K562 (cell line): ENCODE measurements around the gene LY6G5B. TPM values are rescaled to one million over a fixed set of nuclear protein-coding genes. Genes with fewer than 3 reads are reported as not detected.

Experiments
- CHD4 ChIP-seq: fragments of 200-600 bp; sonication (generic); IDR thresholded peaks from 3 replicates; pipeline ENCODE4 v1.6.1; 2012; ENCODE audit warnings: low read depth, mild to moderate bottlenecking, mixed read lengths, low read length, inconsistent platforms; ENCODE audit not compliant: insufficient read depth, insufficient replicate concordance, poor library complexity, severe bottlenecking
- CSDE1 ChIP-seq, 2 experiments: fragments of 450-650 bp; IDR thresholded peaks; 2 replicates each; pipeline ENCODE4 v1.6.1; 2016; ENCODE audit warnings: mild to moderate bottlenecking in 1 of 2
- ESRRA ChIP-seq: fragments of 450-650 bp; IDR thresholded peaks from 2 replicates; pipeline ENCODE4 v1.6.1; 2014; ENCODE audit warnings: low read depth, mild to moderate bottlenecking, moderate library complexity, borderline replicate concordance
- MCM5 ChIP-seq: fragments of 450-650 bp; IDR thresholded peaks from 2 replicates; pipeline ENCODE4 v1.6.1; 2016; ENCODE audit warnings: low read depth
- SMAD4 ChIP-seq: fragments of 250-450 bp; sonication (Bioruptor Pico); conservative IDR thresholded peaks from 2 replicates; pipeline ENCODE4 v1.8.0; 2021; ENCODE audit warnings: inconsistent platforms, mild to moderate bottlenecking, moderate library complexity
- STAT5B ChIP-seq: fragments of 250-450 bp; sonication (Bioruptor Pico); IDR thresholded peaks from 2 replicates; pipeline ENCODE4 v1.8.0; 2021; ENCODE audit warnings: mild to moderate bottlenecking, inconsistent platforms
- TAF15 ChIP-seq: fragments of 200-400 bp; formaldehyde crosslinking; IDR thresholded peaks from 2 replicates; pipeline ENCODE4 v1.6.1; 2017; ENCODE audit warnings: mild to moderate bottlenecking, low read depth, low read length, moderate library complexity
- ZNF23 ChIP-seq: fragments of 250-450 bp; sonication (Bioruptor Pico); IDR thresholded peaks from 2 replicates; pipeline ENCODE4 v1.4.0; 2020; ENCODE audit warnings: mild to moderate bottlenecking
- polyA plus RNA-seq, 8 experiments: library from polyadenylated mRNA; depleted of rRNA in 4 of 8; stranded (reverse) in 5 of 8; unstranded in 3 of 8; fragments of >200 nt; fragmentation: Nextera tagmentation in 2 of 8; fragmentation: Illumina TruSeq in 1 of 8; extraction: Ambion mirVana in 2 of 8; extraction: Trizol in 1 of 8; gene quantifications; 2 replicates each; pipeline versions ENCODE4 v1.2.1 to v1.2.3, GENCODE V29; 2011 to 2014; ENCODE audit warnings: inconsistent platforms in 1 of 8, missing spikeins in 1 of 8
- total RNA-seq, 7 experiments: library from RNA; depleted of rRNA in 6 of 7; stranded (reverse); fragments of >200 nt in 6 of 7; fragmentation: Illumina TruSeq in 2 of 7; extraction: Trizol in 2 of 7; gene quantifications; 2 replicates each; pipeline versions ENCODE4 v1.2.1 to v1.2.3, GENCODE V29; 2011 to 2021; ENCODE audit warnings: low replicate concordance in 1 of 7
- TF ChIP-seq, protein P1 (sequence below): fragments of 200-800 bp; sonication (Bioruptor generic); IDR thresholded peaks from 2 replicates; pipeline ENCODE4 v1.6.1; 2017; ENCODE audit warnings: missing genetic modification characterization, missing compliant biosample characterization
- TF ChIP-seq, protein P2 (sequence below), 2 experiments: fragments of 450-650 bp in 1 of 2; sonication (generic) in 1 of 2; formaldehyde crosslinking in 1 of 2; IDR thresholded peaks; 2 replicates each; pipeline versions ENCODE4 v1.7.1 to v1.9.0; 2016 to 2022; ENCODE audit warnings: inconsistent platforms in 1 of 2, mild to moderate bottlenecking in 1 of 2, missing genetic modification reagents in 1 of 2
- TF ChIP-seq, protein P3 (sequence below): sonication (generic); formaldehyde crosslinking; IDR thresholded peaks from 2 replicates; pipeline ENCODE4 v1.8.0; 2022; ENCODE audit warnings: mild to moderate bottlenecking, missing genetic modification reagents

LY6G5B gene
- total and polyA plus RNA-seq, 9 of the 15 experiments (the other 6 are each of a cell fraction or from before 2014, with no cell fraction given): 6.0 to 27.0 (median 7.5) TPM

DNA sequence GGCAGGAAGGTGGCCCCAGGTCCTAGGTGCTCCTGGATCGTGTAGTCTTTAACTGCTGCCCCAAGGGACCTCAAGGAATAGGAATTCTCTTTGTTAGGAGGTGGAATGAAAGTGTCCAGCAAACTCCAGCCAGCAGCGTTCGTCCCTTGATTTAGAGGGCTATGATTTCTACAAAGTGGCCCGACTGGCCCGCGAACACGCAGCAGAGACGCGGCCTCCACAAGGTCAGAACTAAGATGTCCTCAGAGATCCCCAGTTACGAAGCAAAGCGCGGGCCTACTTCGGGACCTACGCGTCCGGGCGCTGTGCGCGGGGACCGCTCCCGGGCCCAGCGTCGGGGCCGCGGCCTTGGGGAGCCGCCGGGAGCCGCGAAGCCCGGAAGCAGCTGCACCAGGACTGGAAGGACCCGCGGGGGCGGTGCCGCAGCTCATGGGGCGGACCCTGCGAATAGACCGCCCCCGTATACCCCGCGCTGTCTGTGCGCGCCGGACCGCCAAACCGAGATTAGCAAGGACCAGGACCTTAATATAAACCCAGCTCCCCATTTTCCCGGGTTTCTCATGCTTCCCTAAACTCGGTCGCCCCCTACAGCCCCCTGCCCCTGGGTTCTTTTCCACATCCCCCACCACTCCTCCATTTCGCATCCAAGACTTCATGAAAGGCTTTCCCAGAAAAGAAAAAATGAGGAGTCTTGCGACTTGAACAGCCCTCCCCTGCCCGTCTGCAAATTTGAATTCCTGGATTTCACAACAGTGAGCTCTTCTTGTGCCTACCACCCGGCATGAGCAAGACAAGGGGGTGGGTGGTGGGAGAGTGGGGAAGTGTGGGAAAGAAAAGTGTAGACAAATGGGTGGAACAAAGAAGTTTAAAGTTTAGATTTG, 9.2 kb upstream of the LY6G5B start, which contains the start of gene C6orf47 (continued):
- TF ChIP-seq, protein P1, sequence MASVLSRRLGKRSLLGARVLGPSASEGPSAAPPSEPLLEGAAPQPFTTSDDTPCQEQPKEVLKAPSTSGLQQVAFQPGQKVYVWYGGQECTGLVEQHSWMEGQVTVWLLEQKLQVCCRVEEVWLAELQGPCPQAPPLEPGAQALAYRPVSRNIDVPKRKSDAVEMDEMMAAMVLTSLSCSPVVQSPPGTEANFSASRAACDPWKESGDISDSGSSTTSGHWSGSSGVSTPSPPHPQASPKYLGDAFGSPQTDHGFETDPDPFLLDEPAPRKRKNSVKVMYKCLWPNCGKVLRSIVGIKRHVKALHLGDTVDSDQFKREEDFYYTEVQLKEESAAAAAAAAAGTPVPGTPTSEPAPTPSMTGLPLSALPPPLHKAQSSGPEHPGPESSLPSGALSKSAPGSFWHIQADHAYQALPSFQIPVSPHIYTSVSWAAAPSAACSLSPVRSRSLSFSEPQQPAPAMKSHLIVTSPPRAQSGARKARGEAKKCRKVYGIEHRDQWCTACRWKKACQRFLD: no peak
- peak; percentile 83 for TF ChIP-seq SMAD4
- TF ChIP-seq CSDE1 (IDR thresholded peaks at IDR 0.05): no peak
- TF ChIP-seq CHD4: no peak
- TF ChIP-seq MCM5: no peak
- TF ChIP-seq, protein P2, sequence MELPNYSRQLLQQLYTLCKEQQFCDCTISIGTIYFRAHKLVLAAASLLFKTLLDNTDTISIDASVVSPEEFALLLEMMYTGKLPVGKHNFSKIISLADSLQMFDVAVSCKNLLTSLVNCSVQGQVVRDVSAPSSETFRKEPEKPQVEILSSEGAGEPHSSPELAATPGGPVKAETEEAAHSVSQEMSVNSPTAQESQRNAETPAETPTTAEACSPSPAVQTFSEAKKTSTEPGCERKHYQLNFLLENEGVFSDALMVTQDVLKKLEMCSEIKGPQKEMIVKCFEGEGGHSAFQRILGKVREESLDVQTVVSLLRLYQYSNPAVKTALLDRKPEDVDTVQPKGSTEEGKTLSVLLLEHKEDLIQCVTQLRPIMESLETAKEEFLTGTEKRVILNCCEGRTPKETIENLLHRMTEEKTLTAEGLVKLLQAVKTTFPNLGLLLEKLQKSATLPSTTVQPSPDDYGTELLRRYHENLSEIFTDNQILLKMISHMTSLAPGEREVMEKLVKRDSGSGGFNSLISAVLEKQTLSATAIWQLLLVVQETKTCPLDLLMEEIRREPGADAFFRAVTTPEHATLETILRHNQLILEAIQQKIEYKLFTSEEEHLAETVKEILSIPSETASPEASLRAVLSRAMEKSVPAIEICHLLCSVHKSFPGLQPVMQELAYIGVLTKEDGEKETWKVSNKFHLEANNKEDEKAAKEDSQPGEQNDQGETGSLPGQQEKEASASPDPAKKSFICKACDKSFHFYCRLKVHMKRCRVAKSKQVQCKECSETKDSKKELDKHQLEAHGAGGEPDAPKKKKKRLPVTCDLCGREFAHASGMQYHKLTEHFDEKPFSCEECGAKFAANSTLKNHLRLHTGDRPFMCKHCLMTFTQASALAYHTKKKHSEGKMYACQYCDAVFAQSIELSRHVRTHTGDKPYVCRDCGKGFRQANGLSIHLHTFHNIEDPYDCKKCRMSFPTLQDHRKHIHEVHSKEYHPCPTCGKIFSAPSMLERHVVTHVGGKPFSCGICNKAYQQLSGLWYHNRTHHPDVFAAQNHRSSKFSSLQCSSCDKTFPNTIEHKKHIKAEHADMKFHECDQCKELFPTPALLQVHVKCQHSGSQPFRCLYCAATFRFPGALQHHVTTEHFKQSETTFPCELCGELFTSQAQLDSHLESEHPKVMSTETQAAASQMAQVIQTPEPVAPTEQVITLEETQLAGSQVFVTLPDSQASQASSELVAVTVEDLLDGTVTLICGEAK (IDR thresholded peaks at IDR 0.05): peak; percentile 65
- TF ChIP-seq, protein P2 (CRISPR knock-in tag; IDR thresholded peaks at IDR 0.05): no peak
- TF ChIP-seq, protein P3, sequence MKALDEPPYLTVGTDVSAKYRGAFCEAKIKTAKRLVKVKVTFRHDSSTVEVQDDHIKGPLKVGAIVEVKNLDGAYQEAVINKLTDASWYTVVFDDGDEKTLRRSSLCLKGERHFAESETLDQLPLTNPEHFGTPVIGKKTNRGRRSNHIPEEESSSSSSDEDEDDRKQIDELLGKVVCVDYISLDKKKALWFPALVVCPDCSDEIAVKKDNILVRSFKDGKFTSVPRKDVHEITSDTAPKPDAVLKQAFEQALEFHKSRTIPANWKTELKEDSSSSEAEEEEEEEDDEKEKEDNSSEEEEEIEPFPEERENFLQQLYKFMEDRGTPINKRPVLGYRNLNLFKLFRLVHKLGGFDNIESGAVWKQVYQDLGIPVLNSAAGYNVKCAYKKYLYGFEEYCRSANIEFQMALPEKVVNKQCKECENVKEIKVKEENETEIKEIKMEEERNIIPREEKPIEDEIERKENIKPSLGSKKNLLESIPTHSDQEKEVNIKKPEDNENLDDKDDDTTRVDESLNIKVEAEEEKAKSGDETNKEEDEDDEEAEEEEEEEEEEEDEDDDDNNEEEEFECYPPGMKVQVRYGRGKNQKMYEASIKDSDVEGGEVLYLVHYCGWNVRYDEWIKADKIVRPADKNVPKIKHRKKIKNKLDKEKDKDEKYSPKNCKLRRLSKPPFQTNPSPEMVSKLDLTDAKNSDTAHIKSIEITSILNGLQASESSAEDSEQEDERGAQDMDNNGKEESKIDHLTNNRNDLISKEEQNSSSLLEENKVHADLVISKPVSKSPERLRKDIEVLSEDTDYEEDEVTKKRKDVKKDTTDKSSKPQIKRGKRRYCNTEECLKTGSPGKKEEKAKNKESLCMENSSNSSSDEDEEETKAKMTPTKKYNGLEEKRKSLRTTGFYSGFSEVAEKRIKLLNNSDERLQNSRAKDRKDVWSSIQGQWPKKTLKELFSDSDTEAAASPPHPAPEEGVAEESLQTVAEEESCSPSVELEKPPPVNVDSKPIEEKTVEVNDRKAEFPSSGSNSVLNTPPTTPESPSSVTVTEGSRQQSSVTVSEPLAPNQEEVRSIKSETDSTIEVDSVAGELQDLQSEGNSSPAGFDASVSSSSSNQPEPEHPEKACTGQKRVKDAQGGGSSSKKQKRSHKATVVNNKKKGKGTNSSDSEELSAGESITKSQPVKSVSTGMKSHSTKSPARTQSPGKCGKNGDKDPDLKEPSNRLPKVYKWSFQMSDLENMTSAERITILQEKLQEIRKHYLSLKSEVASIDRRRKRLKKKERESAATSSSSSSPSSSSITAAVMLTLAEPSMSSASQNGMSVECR: peak; percentile 91; the same call in 1 of the 2 replicates
- TF ChIP-seq TAF15: no peak
- TF ChIP-seq STAT5B: no peak
- TF ChIP-seq ESRRA: peak; percentile 82
- no peak; the same call in 1 of the 2 replicates for TF ChIP-seq ZNF23 (CRISPR knock-in tag)
